ENCODE results near the gene MED20. TPM values are rescaled to one million over a fixed set of nuclear protein-coding genes. Genes with fewer than 3 reads are reported as not detected.

The MED20 gene
- total and polyA plus RNA-seq, 9 donors, result 7.2 to 20.0 (median 13.1) TPM

- Histone ChIP-seq H3K4me1 (ENCODE audit: insufficient read depth) (peaks cover 2% of the 10 kb centered on the region), H3K27me3 (no peaks in the 10 kb centered on the region), H3K27ac (no peak overlapping the region), H3K9me3 (no peaks in the 10 kb centered on the region), H3K4me3 (no peak overlapping the region), H3K36me3 (no peaks in the 10 kb centered on the region)
- intact Hi-C loops (cut with DNase I), result loop anchor here in 1 of 4 donors (10.0 kb wide), 1 partner anchor 1230 kb away; no protein-coding TSS in a partner anchor
- TF ChIP-seq POLR2A (IDR thresholded peaks at IDR 0.05), result no peak
- TF ChIP-seq, protein P1, sequence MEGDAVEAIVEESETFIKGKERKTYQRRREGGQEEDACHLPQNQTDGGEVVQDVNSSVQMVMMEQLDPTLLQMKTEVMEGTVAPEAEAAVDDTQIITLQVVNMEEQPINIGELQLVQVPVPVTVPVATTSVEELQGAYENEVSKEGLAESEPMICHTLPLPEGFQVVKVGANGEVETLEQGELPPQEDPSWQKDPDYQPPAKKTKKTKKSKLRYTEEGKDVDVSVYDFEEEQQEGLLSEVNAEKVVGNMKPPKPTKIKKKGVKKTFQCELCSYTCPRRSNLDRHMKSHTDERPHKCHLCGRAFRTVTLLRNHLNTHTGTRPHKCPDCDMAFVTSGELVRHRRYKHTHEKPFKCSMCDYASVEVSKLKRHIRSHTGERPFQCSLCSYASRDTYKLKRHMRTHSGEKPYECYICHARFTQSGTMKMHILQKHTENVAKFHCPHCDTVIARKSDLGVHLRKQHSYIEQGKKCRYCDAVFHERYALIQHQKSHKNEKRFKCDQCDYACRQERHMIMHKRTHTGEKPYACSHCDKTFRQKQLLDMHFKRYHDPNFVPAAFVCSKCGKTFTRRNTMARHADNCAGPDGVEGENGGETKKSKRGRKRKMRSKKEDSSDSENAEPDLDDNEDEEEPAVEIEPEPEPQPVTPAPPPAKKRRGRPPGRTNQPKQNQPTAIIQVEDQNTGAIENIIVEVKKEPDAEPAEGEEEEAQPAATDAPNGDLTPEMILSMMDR (IDR thresholded peaks at IDR 0.05), result no peak
- no peak for TF ChIP-seq EP300 (IDR thresholded peaks at IDR 0.05)
- 91 to 96% (median 95%) methylated on average over 4 of the region's 4 CpGs for WGBS, 3 donors
- DNase-seq, result no peak
Measured at GRCh38 chr6:41914869-41915530, 5.9 kb downstream of the MED20 start.

DNA sequence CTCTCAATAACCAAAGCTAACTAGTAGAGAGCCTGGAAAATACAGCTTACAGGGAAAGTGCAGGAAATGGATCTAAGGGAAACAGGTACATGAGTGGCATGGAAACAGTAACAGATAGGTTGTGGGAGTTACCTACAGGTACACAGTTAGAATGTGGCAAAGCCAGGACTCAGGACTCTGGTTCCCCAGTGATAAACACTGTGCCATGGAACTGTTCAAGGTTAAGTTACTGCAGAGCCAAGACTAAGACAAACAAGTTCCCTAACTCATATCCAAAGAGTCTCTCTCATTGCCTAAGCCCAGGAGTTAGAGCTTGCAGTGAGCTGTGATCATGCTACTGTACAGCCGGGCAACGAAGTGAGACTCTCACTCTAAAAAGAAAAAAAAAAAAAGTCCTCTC lies 6.6 kb downstream of the MED20 start:
- Histone ChIP-seq H3K4me1 (ENCODE audit: insufficient read depth) (no peaks in the 10 kb centered on the region), H3K27me3 (no peaks in the 10 kb centered on the region), H3K27ac (no peak overlapping the region), H3K9me3 (no peaks in the 10 kb centered on the region), H3K4me3 (no peak overlapping the region), H3K36me3 (no peaks in the 10 kb centered on the region)
- WGBS, 3 donors, result 75 to 89% (median 82%) methylated on average over 2 of the region's 2 CpGs
- no peak for DNase-seq
- TF ChIP-seq, protein P1 (IDR thresholded peaks at IDR 0.05), result no peak
- no peak for TF ChIP-seq EP300 (IDR thresholded peaks at IDR 0.05)
- no peak for TF ChIP-seq POLR2A (IDR thresholded peaks at IDR 0.05)
- intact Hi-C loops (cut with DNase I), result loop anchor here in 1 of 4 donors (10.0 kb wide), 1 partner anchor 1230 kb away; no protein-coding TSS in a partner anchor

DNA sequence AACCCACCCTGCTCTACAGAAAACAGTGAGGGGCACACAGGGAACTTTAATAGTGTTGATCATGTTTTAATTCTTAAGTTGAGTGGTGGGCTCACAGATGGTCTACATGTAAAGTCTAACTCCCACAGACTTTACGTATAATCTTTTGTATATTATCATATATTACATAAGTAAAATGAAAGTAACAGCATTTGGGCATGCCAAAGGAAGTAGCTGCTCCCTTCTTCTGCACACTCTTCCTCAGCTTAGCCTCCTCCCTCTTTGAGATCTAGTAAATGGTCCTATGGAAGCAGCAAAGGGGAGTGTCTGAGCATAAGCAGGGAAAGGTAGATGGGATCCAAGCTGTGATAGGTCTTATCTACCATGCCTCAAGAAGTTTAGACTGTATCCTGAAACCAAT lies 11.2 kb downstream of the MED20 start:
- 95 to 100% (median 97%) methylated on average over 1 of the region's 1 CpG for WGBS, 3 donors
- Histone ChIP-seq H3K4me1 (ENCODE audit: insufficient read depth) (no peaks in the 10 kb centered on the region), H3K36me3 (no peaks in the 10 kb centered on the region), H3K4me3 (no peak overlapping the region), H3K27ac (no peak overlapping the region), H3K9me3 (no peaks in the 10 kb centered on the region), H3K27me3 (no peaks in the 10 kb centered on the region)
- intact Hi-C loops (cut with DNase I), result loop anchor here in 1 of 4 donors (10.0 kb wide), 1 partner anchor 1235 kb away; no protein-coding TSS in a partner anchor
- DNase-seq, result no peak
- TF ChIP-seq, protein P1 (IDR thresholded peaks at IDR 0.05), result no peak
- TF ChIP-seq POLR2A (IDR thresholded peaks at IDR 0.05) (no peak), EP300 (IDR thresholded peaks at IDR 0.05) (no peak)

DNA sequence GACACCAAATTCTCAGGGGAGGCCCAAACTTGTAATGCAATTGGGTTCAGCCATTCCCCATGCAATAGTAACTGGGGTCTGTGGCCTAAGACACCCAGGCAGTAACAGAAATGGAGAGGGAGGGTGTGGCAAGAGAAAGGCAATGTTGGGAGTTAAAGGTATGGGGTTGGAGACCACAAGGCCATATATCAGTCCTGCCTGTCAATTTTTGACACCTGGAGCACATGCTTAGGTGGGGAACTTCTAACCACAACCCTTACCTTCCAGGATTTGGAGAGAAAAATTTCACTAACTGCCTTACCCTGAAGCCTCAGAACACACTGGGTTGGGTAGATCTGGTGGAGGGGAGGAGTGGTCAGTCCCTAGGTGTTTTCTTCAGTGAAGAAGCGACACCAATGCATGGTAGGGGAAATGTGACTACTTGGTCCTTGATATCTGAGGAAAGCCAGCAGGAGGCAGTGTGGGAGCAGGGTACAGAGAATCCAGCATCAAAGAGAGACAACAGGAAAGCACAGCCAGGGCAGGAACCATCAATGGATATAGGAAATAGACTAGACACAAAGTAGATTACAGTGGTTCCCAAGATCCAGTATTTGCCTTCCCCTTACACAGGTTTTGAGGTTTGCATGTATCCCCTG lies 18.9 kb downstream of the MED20 start:
- H3K27ac ChIP-seq, result no peak overlapping the region
- H3K36me3 ChIP-seq, result no peaks in the 10 kb centered on the region
- TF ChIP-seq POLR2A (IDR thresholded peaks at IDR 0.05), result no peak
- TF ChIP-seq, protein P1 (IDR thresholded peaks at IDR 0.05), result no peak
- no peaks in the 10 kb centered on the region for H3K27me3 ChIP-seq
- DNase-seq, result no peak
- H3K4me3 ChIP-seq, result no peak overlapping the region
- 95 to 96% (median 95%) methylated on average over 1 of the region's 1 CpG for WGBS, 3 donors
- no peaks in the 10 kb centered on the region for H3K4me1 ChIP-seq (ENCODE audit: insufficient read depth)
- no peaks in the 10 kb centered on the region for H3K9me3 ChIP-seq
- intact Hi-C loops (cut with DNase I), result no loop called here
